ENCODE data around the gene RAB24. TPM values are rescaled to one million over a fixed set of nuclear protein-coding genes. Genes with fewer than 3 reads are reported as not detected.

RAB24 gene
- total and polyA plus RNA-seq, 2 of the 4 experiments (the other 2 are of a cell fraction): 18.5 to 60.8 TPM

DNA sequence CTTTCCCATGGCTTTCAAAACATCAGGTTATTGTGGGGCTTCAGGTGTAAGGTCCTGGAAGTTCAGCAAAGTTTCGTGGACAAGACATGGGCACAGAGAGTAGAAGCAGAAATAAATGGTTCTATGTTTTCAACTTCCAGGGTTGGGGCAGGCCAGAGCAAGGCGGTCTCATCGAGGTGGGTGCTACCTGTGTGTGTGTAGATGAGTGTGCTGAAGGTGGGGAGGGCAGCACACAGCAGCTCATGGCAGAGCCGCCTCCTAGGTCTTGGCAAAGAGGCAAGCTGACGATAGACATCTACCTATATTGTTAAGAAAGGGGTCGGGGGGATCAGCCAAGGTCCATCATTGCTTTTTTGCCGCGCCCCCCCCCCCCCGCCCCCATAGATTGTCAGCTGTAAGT lies 3.8 kb downstream of the RAB24 start:
- Histone ChIP-seq H3K14ac (replicated peaks; ENCODE audit: low read depth, low read length) (no peak overlapping the region), H3K9ac (ENCODE audit: low read depth, low read length) (no peak overlapping the region; the same call in 1 of the 2 replicates), H4K5ac (ENCODE audit: low read depth, low read length) (no peak overlapping the region), H3K27ac (ENCODE audit: insufficient read depth, low read length) (0 out of 2 replicates have a peak overlapping the region, but pooled peaks have one; percentile 5), H4K20me1 (ENCODE audit: insufficient read depth, low read length) (peaks cover 10% of the 10 kb centered on the region; the same call in 1 of the 2 replicates), H2BK120ac (ENCODE audit: low read depth, low read length) (no peak overlapping the region), H4K91ac (ENCODE audit: insufficient read depth, low read depth, low read length) (no peak overlapping the region), H3K4me1 (ENCODE audit: control insufficient read depth, insufficient read depth, low read length) (peaks cover 12% of the 10 kb centered on the region), H3K9me3 (ENCODE audit: control insufficient read depth, insufficient read depth, low read length) (no peaks in the 10 kb centered on the region), H3K27me3 (ENCODE audit: control insufficient read depth, insufficient read depth, low read length) (no peaks in the 10 kb centered on the region), H4K8ac (ENCODE audit: low read depth in 2 of 2, low read length in 2 of 2) (no peak overlapping the region), H2BK20ac (ENCODE audit: low read depth, low read length) (no peak overlapping the region), H3K9me1 (ENCODE audit: insufficient read depth, low read length) (peaks cover 4% of the 10 kb centered on the region; the same call in 1 of the 2 replicates), H2AK9ac (replicated peaks; ENCODE audit: low read depth, low read length, poor library complexity) (peak overlapping the region; percentile 79), H3K56ac (ENCODE audit: extremely low read depth, insufficient read depth, low read length) (no peak overlapping the region), H3K4ac (ENCODE audit: low read depth, low read length) (0 out of 2 replicates have a peak overlapping the region, but pooled peaks have one; percentile 10), H2AK5ac (ENCODE audit: low read depth, low read length) (no peak overlapping the region; the same call in 1 of the 2 replicates), H3K4me3 (ENCODE audit: insufficient read depth, low read depth, low read length) (no peak overlapping the region), H2BK15ac (ENCODE audit: low read depth, low read length) (no peak overlapping the region), H3K18ac (ENCODE audit: low read depth, low read length) (no peak overlapping the region), H3K36me3 (ENCODE audit: control insufficient read depth, insufficient read depth, low read length) (peaks cover 33% of the 10 kb centered on the region), H2BK5ac (ENCODE audit: low read depth, low read length, poor library complexity, severe bottlenecking) (no peak overlapping the region), H3K79me1 (ENCODE audit: low read depth in 1 of 2, low read length in 2 of 2) (peaks cover 12 to 54% of the 10 kb centered on the region in 2 experiments), H3K23ac (ENCODE audit: low read depth, low read length) (no peak overlapping the region), H3K4me2 (ENCODE audit: low read depth, low read length) (no peak overlapping the region), H2AFZ (replicated peaks; ENCODE audit: low read length, poor library complexity) (no peak overlapping the region)
- intact Hi-C loops (cut with micrococcal nuclease): loop anchor here (1.0 kb wide), 1 partner anchor 185 kb away; no protein-coding TSS in a partner anchor
- no TSS peak for BruUV-seq (replicated peaks)
- ChIA-PET CTCF (no interaction called here), POLR2A (ENCODE audit: unreplicated experiment) (no interaction called here)
- dilution Hi-C loops (cut with HindIII; ENCODE audit: low sequenced_read_pairs, unreplicated experiment): no loop called here
- ATAC-seq (ENCODE audit: low read depth) (no peak), DNase-seq (no peak)
- in situ Hi-C loops (cut with MboI; ENCODE audit: low sequenced_read_pairs): no loop called here
- TF ChIP-seq RCOR1 (IDR thresholded peaks at IDR 0.05; ENCODE audit: insufficient replicate concordance, low read length) (no peak), RAD21 (IDR thresholded peaks at IDR 0.05; ENCODE audit: low read length) (no peak), MXI1 (IDR thresholded peaks at IDR 0.05; ENCODE audit: borderline replicate concordance, low read depth, low read length) (no peak), BHLHE40 (IDR thresholded peaks at IDR 0.05; ENCODE audit: low read depth, low read length) (no peak), SMC3 (IDR thresholded peaks at IDR 0.05; ENCODE audit: low read depth, low read length) (no peak), FOS (IDR thresholded peaks at IDR 0.05; ENCODE audit: low read depth, low read length) (no peak), CHD1 (IDR thresholded peaks at IDR 0.05; ENCODE audit: low read depth, low read length) (no peak), RFX5 (IDR thresholded peaks at IDR 0.05; ENCODE audit: low read depth, low read length) (no peak)
- TF ChIP-seq, protein P1, sequence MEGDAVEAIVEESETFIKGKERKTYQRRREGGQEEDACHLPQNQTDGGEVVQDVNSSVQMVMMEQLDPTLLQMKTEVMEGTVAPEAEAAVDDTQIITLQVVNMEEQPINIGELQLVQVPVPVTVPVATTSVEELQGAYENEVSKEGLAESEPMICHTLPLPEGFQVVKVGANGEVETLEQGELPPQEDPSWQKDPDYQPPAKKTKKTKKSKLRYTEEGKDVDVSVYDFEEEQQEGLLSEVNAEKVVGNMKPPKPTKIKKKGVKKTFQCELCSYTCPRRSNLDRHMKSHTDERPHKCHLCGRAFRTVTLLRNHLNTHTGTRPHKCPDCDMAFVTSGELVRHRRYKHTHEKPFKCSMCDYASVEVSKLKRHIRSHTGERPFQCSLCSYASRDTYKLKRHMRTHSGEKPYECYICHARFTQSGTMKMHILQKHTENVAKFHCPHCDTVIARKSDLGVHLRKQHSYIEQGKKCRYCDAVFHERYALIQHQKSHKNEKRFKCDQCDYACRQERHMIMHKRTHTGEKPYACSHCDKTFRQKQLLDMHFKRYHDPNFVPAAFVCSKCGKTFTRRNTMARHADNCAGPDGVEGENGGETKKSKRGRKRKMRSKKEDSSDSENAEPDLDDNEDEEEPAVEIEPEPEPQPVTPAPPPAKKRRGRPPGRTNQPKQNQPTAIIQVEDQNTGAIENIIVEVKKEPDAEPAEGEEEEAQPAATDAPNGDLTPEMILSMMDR (conservative IDR thresholded peaks at IDR 0.05; ENCODE audit: low read depth, low read length): no peak
- no CpG with 5 or more reads among the region's 9 CpGs for WGBS, 2 experiments (ENCODE audit: extremely low coverage in 2 of 2, insufficient read length in 1 of 2)
